HG02938 (cell line): ENCODE measurements around the gene IRAK3.

Source experiments
- ATAC-seq: cut with Tn5 transposase; IDR thresholded peaks from one replicate; pipeline ENCODE4 v1.9.1; 2021; ENCODE audit warnings: mild to moderate bottlenecking, moderate library complexity; ENCODE audit not compliant: unreplicated experiment

Gene IRAK3, protein sequence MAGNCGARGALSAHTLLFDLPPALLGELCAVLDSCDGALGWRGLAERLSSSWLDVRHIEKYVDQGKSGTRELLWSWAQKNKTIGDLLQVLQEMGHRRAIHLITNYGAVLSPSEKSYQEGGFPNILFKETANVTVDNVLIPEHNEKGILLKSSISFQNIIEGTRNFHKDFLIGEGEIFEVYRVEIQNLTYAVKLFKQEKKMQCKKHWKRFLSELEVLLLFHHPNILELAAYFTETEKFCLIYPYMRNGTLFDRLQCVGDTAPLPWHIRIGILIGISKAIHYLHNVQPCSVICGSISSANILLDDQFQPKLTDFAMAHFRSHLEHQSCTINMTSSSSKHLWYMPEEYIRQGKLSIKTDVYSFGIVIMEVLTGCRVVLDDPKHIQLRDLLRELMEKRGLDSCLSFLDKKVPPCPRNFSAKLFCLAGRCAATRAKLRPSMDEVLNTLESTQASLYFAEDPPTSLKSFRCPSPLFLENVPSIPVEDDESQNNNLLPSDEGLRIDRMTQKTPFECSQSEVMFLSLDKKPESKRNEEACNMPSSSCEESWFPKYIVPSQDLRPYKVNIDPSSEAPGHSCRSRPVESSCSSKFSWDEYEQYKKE

DNA sequence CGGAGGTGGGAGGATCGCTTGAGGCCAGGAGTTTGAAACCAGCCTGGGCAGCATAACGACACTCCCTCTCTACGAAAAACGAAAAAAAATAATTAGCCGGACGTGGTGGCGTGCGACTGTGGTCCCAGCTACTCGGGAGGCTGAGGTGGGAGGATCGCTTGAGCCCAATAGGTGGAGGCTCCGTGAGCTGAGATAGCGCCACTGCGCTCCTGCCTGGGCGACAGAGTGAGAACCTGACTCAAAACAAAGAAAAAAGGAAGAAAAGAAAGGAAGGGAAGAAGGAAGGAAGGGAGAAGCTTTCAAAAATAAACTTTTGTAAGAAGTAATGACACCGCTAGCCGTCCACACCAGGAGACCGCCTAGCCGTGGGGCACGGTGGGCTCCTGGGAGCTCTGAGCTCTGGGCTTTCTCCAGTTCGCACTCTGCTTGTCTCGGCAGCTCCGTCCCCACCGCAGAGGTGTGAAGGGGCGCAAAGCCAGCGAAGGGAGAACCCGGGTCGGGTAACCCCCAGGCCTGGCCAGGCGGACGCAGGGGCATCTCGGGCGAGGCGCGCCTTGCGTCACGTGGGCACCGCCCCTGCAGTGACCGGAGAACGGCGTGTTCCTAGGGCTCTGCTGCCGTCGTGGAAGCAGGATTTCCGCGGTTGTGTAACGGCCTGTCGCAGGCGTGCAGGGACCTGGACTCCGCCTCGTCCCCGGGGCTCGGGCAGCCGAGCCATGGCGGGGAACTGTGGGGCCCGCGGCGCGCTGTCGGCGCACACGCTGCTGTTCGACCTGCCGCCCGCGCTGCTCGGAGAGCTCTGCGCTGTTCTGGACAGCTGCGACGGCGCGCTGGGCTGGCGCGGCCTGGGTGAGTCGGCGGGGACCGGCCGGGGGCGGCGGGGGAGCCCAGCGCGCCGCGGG is at the start of gene IRAK3:
Gene IRAK3, plus strand, starts transcription at position 631 of the 902 bp plus-strand sequence. Its CDS starts 86 bp downstream, at position 717.
- peak; percentile 57 for ATAC-seq

- ATAC-seq = no peak
These were observed 49.7 kb upstream of the IRAK3 start for GRCh38 chr12:66139328-66139727.

DNA sequence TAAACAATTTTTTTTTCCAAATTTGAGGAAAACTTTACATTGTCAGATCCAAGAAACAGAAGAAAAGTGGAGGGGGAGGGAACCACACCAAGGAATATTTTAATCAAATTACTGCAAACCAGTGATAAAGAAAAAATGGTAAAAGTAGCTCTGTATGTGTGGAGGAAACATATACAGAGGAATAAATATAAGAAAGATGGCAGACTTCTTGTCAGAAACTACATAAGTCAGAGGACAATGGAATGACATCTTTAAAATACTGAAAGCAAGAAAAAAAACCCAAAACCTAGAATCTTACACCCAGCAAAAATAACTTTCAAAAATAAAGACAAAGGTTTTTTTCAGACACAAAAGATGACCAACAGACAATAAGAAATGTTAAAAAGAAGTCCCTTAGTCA is 48.3 kb upstream of the IRAK3 start:
- ATAC-seq = no peak

GRCh38 chr12:66141299-66141698 is 47.7 kb upstream of the IRAK3 start:
- no peak for ATAC-seq

DNA sequence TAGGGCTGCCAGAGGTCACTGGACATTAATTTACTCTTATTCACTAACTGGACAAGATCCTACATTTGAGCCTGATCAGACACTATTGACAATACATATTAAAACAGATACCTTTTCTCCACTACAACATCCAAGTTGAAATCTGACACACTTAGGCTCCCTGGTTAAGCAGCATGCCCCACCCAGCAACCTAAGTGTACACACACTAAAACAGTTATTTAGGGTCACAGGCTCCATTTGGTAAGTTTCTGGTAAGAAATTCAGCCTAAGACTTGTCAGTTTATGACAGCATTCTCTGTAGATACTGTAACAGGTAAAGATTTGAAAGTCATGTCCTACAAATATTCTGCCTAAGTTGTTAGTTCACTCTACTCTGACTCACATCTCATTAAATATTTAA is 46.2 kb upstream of the IRAK3 start:
- ATAC-seq = no peak

GRCh38 chr12:66143868-66144267 is 45.1 kb upstream of the IRAK3 start:
- no peak for ATAC-seq

DNA sequence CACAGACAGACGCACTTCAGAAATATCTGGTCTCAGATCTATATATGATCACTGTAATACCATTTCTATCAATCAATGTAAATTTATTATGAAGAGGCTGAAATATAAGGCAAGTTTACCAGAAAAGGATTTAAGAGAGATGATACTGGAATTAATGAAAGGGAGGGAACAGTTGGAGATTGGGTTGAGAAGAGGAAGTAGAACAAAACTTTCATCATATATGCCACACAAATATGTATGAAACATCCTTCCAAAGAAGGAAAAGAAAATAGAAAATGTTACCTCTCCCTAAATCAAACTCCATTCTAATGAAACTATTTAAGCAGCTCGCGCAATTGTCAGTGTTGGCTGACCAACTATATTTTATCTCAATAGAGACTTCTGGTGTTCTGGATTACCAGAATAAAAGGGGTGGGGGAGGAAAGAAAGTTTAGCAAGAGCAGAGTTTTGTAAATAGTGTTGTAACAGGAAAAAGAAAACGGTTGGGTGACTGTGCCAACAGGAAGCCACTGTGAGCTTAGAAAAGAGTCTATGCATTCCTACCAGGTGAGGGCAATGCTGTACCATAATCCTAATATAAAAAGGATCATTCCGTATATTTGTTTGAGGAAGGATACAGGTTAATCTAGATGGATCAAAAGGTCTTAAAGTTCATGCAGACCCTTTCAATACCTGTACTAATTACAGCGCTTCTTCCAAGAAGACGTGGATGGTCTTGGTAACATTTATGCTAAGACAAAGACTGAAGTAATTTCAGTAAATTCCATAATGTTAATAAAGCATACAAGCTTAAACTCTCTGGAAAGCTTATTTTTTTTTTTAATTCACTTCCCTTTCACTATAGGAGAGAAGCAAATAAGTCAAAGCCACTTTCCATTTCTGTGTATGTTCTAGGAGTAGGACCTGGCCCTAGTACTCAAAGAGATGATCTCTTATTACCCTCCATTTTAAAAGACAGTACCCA is 43.9 kb upstream of the IRAK3 start:
- no peak for ATAC-seq

GRCh38 chr12:66149702-66150398 is 39.2 kb upstream of the IRAK3 start:
- ATAC-seq = no peak

DNA sequence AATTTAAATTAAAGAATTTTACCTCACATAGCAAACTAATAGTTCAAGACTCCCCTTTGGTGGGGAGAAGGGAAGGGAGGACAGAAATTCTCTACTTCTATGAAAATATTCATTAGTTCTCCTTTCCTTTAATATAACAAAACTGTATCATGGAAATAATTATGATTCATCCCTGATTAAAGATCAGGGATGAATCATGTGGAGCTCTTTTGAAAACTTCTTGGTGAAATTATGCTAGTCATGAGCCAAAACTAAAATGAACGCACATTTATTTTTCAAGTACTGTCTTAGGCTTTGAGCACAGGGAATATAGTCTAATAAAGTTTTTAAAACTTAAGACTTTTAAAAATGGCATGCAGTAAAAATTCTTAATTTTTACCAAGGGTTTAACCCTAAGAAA is 36.3 kb upstream of the IRAK3 start:
- ATAC-seq = no peak

DNA sequence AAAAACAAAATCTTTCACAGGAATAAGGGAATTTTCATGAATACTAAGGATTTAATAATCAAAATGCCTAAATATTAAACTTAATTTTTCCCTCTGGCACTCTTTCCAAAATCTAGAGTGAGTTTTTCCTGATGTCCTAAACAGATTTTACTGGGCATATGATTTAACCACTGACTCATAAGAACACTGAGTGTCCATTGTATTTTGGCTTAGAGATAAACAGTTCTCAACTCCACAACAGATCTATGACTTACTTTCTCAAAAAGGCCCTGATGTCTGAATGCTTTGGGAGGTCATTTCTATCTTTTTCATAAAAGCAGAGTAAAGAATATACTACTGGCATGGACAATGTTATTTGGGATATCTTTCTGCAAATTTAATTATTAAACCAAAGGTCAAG is 34.2 kb upstream of the IRAK3 start:
- ATAC-seq = no peak

GRCh38 chr12:66156654-66157053 is 32.4 kb upstream of the IRAK3 start:
- ATAC-seq = no peak

DNA sequence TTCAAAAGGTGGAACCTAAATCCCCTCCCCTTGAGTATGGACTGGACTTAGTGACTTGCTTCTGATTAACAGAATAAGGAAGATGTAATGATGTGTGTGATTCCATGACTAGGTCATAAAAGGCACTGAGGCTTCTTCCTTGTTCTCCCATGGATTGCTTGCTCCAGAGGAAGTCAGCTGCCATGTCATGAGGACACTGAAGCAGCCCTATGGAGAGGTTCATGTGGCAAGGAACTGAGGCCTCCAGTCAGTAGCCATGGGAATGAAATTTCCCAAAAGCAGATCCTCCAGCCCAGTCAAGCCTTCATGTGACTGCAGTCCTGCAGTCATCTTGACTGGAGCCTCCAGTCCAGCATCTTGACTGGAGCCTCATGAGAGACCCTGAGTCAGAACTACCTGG is 29.9 kb upstream of the IRAK3 start:
- ATAC-seq = no peak

DNA sequence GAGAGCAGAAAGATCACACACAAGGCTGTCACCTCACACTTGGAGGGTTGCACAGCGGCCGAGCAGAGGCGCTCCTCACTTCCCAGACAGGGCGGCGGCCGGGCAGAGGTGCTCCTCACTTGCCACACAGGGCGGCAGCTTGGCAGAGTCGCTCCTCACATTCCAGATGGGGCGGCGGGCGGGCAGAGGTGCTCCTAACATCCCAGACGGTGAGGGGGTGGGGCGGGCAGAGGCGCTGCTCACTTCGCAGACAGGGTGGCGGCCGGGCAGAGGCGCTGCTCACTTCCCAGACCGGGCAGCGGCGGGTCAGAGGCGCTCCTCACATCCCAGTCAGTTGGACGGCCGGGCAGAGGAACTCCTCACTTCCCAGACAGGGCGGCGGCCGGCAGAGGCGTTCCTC is 28.3 kb upstream of the IRAK3 start:
- no peak for ATAC-seq

DNA sequence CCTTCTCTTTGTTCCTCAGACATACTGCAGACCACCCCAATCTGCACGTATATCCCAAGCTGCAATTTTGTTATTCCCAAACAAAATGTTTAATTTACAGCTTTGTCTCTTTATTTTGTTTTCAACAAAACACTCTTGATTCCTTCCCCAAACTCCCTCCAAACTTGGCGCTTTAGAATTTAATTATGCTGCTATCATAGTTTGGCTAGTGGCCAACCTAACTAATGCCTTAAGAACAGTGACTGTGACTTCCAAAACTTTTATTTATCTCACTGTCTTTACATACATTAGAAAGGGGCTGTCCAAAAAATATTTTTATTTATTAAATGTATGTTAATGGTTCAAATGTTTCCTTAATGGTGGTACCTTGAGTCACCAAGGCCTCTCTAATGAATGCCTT is 26.3 kb upstream of the IRAK3 start:
- no peak for ATAC-seq

DNA sequence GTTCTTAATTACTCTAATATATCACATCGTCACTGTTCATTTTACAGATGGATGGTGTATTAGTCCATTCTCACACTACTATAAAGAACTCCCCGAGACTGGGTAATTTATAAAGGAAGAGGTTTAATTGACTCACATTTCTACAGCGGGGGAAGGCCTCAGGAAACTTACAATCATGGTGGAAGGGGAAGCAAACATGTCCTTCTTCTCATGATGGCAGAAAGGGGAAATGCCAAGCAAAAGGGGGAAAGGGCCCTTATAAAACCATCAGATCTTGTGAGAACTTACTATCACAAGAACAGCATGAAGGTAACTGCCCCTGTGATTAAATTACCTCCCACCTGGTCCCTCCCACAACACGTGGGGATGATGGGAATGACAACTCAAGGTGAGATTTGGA is 25.7 kb upstream of the IRAK3 start:
- ATAC-seq = no peak

GRCh38 chr12:66164349-66164821 is 24.6 kb upstream of the IRAK3 start:
- ATAC-seq = no peak

DNA sequence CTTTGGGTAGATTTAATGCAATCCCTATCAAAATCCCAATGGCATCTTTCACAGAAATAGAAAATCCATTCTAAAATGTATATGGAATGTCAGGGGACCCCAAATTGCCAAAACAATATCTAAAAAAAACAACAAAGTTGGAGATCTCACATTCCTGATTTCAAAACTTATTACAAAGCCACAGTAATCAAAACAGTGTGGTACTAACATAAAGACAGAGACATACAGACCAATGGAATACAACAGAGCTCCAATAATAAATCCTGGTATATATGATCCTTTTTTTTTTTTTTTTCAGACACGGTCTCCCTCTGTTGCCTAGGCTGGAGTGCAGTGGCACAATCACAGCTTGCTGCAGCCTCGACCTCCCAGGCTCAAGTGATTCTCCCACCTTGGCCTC is 23.9 kb upstream of the IRAK3 start:
- no peak for ATAC-seq

DNA sequence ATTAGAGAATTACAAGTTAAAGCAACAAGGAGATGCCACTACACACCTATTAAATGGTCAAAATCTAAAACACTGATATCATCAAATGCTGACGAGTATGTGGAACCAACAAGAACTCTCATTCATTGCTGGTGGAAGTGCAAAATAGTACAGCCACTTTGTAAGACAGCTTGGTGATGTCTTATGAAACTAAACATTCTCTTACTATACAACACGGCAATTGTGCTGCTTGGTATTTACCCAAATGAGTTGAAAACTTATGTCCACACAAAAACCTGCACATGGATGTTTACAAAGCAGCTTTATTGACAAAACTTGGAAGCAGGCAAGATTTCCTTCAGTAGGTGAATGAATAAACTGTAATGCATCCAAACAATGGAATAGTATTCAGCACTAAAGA is 22.5 kb upstream of the IRAK3 start:
- no peak for ATAC-seq

GRCh38 chr12:66168410-66168809 is 20.6 kb upstream of the IRAK3 start:
- no peak for ATAC-seq
